Measurements from ENCODE around the gene WSCD2. TPM values are rescaled to one million over a fixed set of nuclear protein-coding genes. Genes with fewer than 3 reads are reported as not detected.

The WSCD2 gene
- total RNA-seq, 1 donor from 2014 or later = 1.9 TPM

GRCh38 chr12:108107293-108107692, 21.8 kb upstream of the WSCD2 start:
- Mint-ChIP-seq H3K27me3 (peaks cover 2% of the 10 kb centered on the region), H3K4me1 (no peaks in the 10 kb centered on the region)
- POLR2A ChIA-PET = no interaction called here

GRCh38 chr12:108109504-108109903, 19.6 kb upstream of the WSCD2 start:
- ChIA-PET CTCF (no interaction called here), POLR2A (no interaction called here)
- H3K27ac Mint-ChIP-seq = no peak overlapping the region
- H3K27me3 Mint-ChIP-seq = no peaks in the 10 kb centered on the region
- DNase-seq (no peak), ATAC-seq (ENCODE audit: low read depth) (no peak)
- no peak for TF ChIP-seq CTCF (IDR thresholded peaks at IDR 0.05)
- H3K4me1 Mint-ChIP-seq = peaks cover 9% of the 10 kb centered on the region
- no peaks in the 10 kb centered on the region for H3K9me3 Mint-ChIP-seq
- intact Hi-C loops (cut with micrococcal nuclease) = no loop called here
- no peaks in the 10 kb centered on the region for H3K36me3 Mint-ChIP-seq (ENCODE audit: low read depth)
- no peak overlapping the region for H3K4me3 Mint-ChIP-seq

More at GRCh38 chr12:108107293-108107692, 21.8 kb upstream of the WSCD2 start:
- no peak for TF ChIP-seq CTCF (IDR thresholded peaks at IDR 0.05)
- Mint-ChIP-seq H3K4me3 (no peak overlapping the region), H3K9me3 (no peaks in the 10 kb centered on the region), H3K27ac (no peak overlapping the region), H3K36me3 (ENCODE audit: low read depth) (no peaks in the 10 kb centered on the region)
- DNase-seq (no peak), ATAC-seq (ENCODE audit: low read depth) (no peak)
- CTCF ChIA-PET = no interaction called here
- intact Hi-C loops (cut with micrococcal nuclease) = no loop called here

DNA sequence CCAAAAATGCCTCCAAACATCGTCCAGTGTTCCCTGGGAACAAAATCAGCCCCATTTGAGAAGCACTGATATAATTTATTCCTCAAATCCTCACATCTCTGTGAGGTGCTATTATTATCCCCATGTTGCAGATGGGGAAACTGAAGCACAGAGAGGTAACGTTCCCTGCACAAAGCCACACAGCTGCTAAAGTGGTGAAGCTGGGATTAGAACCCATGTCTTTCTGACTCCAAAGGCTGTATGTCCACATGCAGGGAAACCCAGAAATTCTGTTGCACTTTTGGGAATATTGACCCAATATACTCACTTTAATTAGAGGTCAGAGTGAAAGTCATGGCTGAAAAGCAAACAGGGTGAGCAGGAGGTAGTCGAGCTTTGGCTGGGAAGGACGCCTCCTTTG, 19.1 kb upstream of the WSCD2 start:
- no peak overlapping the region for H3K27ac Mint-ChIP-seq
- ATAC-seq (ENCODE audit: low read depth) = no peak
- H3K27me3 Mint-ChIP-seq = no peaks in the 10 kb centered on the region
- H3K4me1 Mint-ChIP-seq = peaks cover 12% of the 10 kb centered on the region
- ChIA-PET POLR2A (interaction anchor here (1.0 kb wide), 1 partner anchor 10 kb away, joined by 3 read pairs; no protein-coding TSS in a partner anchor), CTCF (no interaction called here)
- TF ChIP-seq CTCF (IDR thresholded peaks at IDR 0.05) = no peak
- no peaks in the 10 kb centered on the region for H3K36me3 Mint-ChIP-seq (ENCODE audit: low read depth)
- intact Hi-C loops (cut with micrococcal nuclease) = no loop called here
- DNase-seq = no peak
- H3K4me3 Mint-ChIP-seq = no peak overlapping the region
- H3K9me3 Mint-ChIP-seq = no peaks in the 10 kb centered on the region

DNA sequence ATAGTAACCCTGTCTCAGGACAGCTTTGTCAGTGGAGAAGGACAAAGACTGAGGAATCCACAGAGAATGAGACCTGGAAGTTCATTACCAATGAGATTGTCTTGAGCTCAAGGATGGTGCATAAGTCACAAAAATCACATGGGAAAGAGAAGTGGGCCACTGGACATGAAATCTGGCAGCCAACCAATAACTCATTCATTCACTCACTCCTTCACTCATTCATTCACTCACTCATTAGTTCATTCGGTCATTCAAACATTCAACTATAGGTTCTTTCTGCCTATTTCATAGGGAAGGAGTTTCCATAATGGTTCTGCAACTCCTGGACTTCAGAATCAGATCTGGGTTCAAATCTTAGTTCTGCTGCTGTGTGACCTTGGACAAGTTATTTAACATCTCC, 18.2 kb upstream of the WSCD2 start:
- Mint-ChIP-seq H3K4me1 (peaks cover 20% of the 10 kb centered on the region), H3K9me3 (no peaks in the 10 kb centered on the region), H3K4me3 (no peak overlapping the region), H3K27me3 (no peaks in the 10 kb centered on the region), H3K27ac (no peak overlapping the region), H3K36me3 (ENCODE audit: low read depth) (no peaks in the 10 kb centered on the region)
- ATAC-seq (ENCODE audit: low read depth) = no peak
- CTCF ChIA-PET = no interaction called here
- DNase-seq = no peak
- intact Hi-C loops (cut with micrococcal nuclease) = no loop called here
- no peak for TF ChIP-seq CTCF (IDR thresholded peaks at IDR 0.05)
- POLR2A ChIA-PET = interaction anchor here (0.6 to 1.0 kb wide), 2 partner anchors 9 to 45 kb away, joined by 3 read pairs; no protein-coding TSS in a partner anchor

DNA sequence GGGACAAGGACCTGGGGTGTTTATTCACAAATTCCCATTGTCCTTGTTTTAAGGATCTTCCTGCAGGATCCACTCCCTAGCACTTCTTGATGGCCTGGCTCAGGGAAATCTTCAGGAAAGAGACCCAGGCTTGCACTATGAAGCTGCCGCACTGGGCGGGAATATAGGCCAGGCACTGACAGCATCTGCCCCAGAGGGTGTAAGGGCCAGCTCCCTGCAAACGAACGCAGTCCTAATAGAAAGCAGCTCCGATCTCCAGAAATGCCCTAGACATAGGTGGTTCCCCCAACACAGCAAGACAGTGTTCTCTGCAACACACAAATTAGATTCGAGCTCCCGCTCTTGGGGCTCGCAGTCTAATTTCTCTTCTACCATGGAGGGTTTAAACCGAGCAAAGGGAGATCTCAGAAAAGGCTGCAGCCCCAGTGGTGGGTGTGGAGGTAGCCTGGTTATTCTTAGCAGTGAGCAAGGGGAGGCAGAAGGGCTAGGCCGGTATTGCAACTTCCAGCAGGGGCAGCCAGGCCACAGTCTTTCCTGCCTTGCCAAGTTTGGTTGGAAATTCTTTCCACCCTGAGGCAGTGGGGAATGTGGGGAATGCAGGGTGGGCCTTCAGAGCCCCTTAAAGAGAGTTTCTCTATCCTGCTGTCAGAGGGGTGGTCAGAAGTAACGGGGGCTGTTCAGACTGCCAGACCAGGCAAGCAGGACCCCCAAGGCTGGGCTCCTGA, 16.1 kb upstream of the WSCD2 start:
- ATAC-seq (ENCODE audit: low read depth) = no peak
- ChIA-PET CTCF (no interaction called here), POLR2A (no interaction called here)
- no peak for DNase-seq
- intact Hi-C loops (cut with micrococcal nuclease) = no loop called here
- no peaks in the 10 kb centered on the region for H3K9me3 Mint-ChIP-seq
- no peaks in the 10 kb centered on the region for H3K27me3 Mint-ChIP-seq
- no peak for TF ChIP-seq CTCF (IDR thresholded peaks at IDR 0.05)
- peaks cover 37% of the 10 kb centered on the region for H3K4me1 Mint-ChIP-seq
- peak overlapping the region; percentile 30 for H3K27ac Mint-ChIP-seq
- no peaks in the 10 kb centered on the region for H3K36me3 Mint-ChIP-seq (ENCODE audit: low read depth)
- no peak overlapping the region for H3K4me3 Mint-ChIP-seq
